Skeletal muscle satellite cell (primary cell): ENCODE data around the gene KLHL33.
A peak's percentile ranks its signal among the peaks of the same experiment; 100 is the strongest.

ENCODE experiments used
- H3K27me3 ChIP-seq: 2 replicates; pipeline ENCODE4 v1.7.0; 2013; ENCODE audit warnings: low read length; ENCODE audit not compliant: control insufficient read depth, insufficient read depth
- H3K36me3 ChIP-seq: 2 replicates; pipeline ENCODE4 v1.7.0; 2013; ENCODE audit warnings: mild to moderate bottlenecking, control low read depth, low read length; ENCODE audit not compliant: insufficient read depth
- H3K4me1 ChIP-seq: 2 replicates; pipeline ENCODE4 v1.7.0; 2013; ENCODE audit warnings: low read length; ENCODE audit not compliant: control insufficient read depth, insufficient read depth
- H3K4me2 ChIP-seq: 2 replicates; pipeline ENCODE4 v1.7.0; 2013; ENCODE audit warnings: mild to moderate bottlenecking, low read length
- H3K4me3 ChIP-seq: 2 replicates; pipeline ENCODE4 v1.7.0; 2013; ENCODE audit warnings: low read length
- H3K9ac ChIP-seq: 2 replicates; pipeline ENCODE4 v1.7.0; 2013; ENCODE audit warnings: mild to moderate bottlenecking, low read depth, low read length, moderate library complexity
- H3K9me3 ChIP-seq: replicated peaks from 2 replicates; pipeline ENCODE4 v1.7.0; 2013; ENCODE audit warnings: mild to moderate bottlenecking, control low read depth, low read length
- small RNA-seq: library from RNA; depleted of rRNA; stranded (forward); fragments of <200 nt; gene quantifications from one replicate; pipeline ENCODE3, GENCODE V24; 2012

Gene KLHL33

GRCh38 chr14:20382526-20382925 is 53.4 kb downstream of the KLHL33 start:
- peaks cover 84% of the 10 kb centered on the region for H3K36me3 ChIP-seq
- no peaks in the 10 kb centered on the region for H3K9me3 ChIP-seq
- H3K4me3 ChIP-seq, result no peak overlapping the region
- no peak overlapping the region for H3K9ac ChIP-seq
- no peaks in the 10 kb centered on the region for H3K27me3 ChIP-seq
- H3K4me1 ChIP-seq, result no peaks in the 10 kb centered on the region
- no peak overlapping the region for H3K4me2 ChIP-seq

DNA sequence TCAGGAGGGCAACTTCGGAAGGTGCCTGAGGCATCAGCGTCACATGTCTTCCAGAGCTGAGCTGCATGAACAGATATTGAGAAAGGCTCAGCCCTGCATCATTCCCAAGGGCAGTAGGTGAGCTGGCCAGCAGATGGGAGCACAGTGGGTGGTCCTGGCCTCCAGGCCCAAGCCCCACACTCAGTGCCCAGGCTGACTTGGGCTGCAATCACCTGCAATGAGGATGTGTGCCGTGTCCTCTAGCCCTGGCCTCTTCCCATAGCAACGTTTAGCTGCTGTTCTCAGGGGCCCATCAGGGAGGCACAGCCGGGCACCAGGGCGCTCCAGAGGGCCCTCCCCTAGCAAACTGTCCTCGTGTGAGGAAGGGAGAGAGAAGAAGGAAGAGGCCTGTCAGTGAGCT is 54.6 kb downstream of the KLHL33 start:
- Histone ChIP-seq H3K27me3 (no peaks in the 10 kb centered on the region), H3K9ac (no peak overlapping the region), H3K9me3 (no peaks in the 10 kb centered on the region), H3K4me3 (no peak overlapping the region), H3K36me3 (peaks cover 88% of the 10 kb centered on the region), H3K4me1 (no peaks in the 10 kb centered on the region), H3K4me2 (no peak overlapping the region)

GRCh38 chr14:20380681-20381080 is 55.3 kb downstream of the KLHL33 start:
- H3K9me3 ChIP-seq, result no peaks in the 10 kb centered on the region
- peaks cover 88% of the 10 kb centered on the region for H3K36me3 ChIP-seq
- H3K27me3 ChIP-seq, result no peaks in the 10 kb centered on the region
- H3K4me1 ChIP-seq, result no peaks in the 10 kb centered on the region
- H3K4me2 ChIP-seq, result no peak overlapping the region
- H3K4me3 ChIP-seq, result no peak overlapping the region
- H3K9ac ChIP-seq, result no peak overlapping the region

DNA sequence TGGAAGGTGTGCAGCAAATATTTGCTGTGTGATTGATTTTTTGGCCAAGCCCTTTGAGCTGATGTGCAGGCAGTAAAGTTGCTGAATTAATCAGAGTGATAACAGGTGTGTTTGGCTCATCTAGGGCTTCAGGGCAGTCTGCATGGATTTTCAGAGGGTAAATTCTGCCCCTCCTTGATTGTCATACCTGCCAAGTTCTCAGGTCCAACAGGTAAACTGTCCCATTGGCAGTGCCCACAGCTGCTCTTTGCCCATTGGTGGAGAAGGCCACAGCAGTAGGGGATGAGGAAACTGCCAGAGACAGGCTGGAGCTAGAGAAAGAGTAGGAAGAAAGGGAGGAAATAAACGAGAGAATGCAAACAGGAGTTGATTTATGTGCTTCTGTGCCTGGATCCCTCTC is 56.2 kb downstream of the KLHL33 start:
- H3K36me3 ChIP-seq, result peaks cover 86% of the 10 kb centered on the region

DNA sequence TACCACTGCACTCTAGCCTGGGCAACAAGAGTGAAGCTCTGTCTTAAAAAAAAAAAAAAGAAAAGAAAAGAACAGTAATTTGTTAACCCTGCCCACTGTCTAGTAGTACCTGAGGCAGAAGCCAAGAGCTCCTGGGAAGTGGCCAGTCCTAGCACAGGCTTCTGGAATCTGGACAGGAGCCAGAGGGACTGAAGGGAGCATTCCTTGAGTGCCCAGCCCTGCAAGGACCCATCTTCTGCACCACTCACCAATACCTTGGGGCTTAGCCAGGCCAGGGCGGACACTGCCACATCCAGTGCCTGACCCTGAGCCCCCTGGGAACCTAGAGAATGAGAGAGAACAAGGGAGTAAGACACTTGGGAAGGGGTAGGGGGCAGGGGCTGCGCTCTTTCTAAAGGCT is 58.8 kb downstream of the KLHL33 start:
- Histone ChIP-seq H3K4me1 (no peaks in the 10 kb centered on the region), H3K36me3 (peaks cover 84% of the 10 kb centered on the region), H3K4me2 (no peak overlapping the region), H3K9me3 (no peaks in the 10 kb centered on the region), H3K4me3 (no peak overlapping the region), H3K27me3 (no peaks in the 10 kb centered on the region), H3K9ac (no peak overlapping the region)

More for the DNA sequence above, 56.2 kb downstream of the KLHL33 start:
- Histone ChIP-seq H3K9ac (no peak overlapping the region), H3K4me1 (no peaks in the 10 kb centered on the region), H3K4me2 (no peak overlapping the region), H3K4me3 (no peak overlapping the region), H3K27me3 (no peaks in the 10 kb centered on the region), H3K9me3 (no peaks in the 10 kb centered on the region)

GRCh38 chr14:20376071-20376588 is 59.8 kb downstream of the KLHL33 start:
- no peaks in the 10 kb centered on the region for H3K9me3 ChIP-seq
- no peak overlapping the region for H3K4me2 ChIP-seq
- H3K9ac ChIP-seq, result no peak overlapping the region
- no peak overlapping the region for H3K4me3 ChIP-seq
- peaks cover 85% of the 10 kb centered on the region for H3K36me3 ChIP-seq
- H3K27me3 ChIP-seq, result no peaks in the 10 kb centered on the region
- no peaks in the 10 kb centered on the region for H3K4me1 ChIP-seq

Small RNA genes within 50 kb of the gene (small RNA-seq; reads per million reads assigned to genes)
- 0.77 reads per million, percentile 14 among the genes with 10 or more reads in this experiment for gene RNA5SP382
